ELR (cell line): Measurements from ENCODE around the gene NDUFV3.
"Not testable (repeated sequence)": the region's sequence is repeated elsewhere in the genome, so short reads cannot be mapped to it uniquely, and the experiment has no call there.

ENCODE experiments used
- DNase-seq: peaks from one replicate; pipeline ENCODE4 v3.0.0-alpha.2; 2015; ENCODE audit warnings: low read depth

NDUFV3 gene

DNA sequence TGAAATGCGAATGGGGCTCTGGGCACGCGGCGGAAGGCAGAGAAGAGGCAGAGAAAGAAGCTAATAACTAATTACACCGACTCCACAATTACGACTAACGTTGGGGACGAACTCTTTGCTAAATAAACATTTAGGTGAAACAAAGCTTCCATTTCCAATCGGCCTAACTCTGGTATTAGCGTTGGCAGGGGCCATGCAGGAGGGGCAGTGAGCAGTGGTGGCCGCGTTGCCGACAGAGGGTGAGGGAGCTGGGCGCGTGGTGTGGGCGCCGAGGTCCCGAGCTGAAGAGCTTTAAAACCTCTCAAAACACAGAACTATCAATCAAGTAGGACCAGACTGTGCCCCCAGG, 553 bp upstream of the NDUFV3 start:
- DNase-seq: no peak

DNA sequence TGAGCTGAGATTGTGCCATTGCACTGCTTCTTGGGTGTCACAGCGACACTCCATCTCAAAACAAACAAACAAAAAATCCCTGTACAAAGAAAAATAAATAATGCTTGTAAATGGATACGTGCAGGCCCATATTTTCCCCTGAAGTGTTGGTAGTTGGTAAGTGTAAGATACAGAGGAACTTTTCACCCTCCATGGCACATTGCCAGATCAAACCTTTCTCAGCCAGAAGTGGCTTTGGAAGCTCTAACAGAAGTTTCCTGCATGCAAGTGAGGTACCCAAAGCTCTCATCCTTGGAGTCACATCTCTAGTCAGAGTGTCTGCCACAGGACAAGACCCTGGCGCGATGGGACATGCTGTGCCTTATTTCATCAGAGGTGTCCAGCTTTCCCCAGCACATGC, 7.3 kb downstream of the NDUFV3 start:
- no peak for DNase-seq

DNA sequence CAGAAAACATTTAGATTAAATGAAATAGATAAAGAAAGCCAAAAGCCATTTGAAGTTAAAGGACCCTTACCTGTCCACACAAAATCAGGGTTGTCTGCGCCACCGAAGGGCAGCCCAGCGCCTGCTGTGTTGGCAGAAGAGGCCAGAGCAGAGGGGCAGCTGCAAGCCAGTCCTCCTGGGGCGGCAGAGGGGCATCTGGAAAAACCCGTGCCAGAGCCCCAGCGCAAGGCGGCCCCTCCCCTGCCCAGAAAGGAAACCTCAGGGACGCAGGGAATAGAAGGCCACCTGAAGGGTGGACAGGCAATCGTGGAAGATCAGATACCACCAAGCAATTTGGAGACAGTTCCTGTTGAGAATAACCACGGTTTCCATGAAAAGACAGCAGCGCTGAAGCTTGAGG, 10.7 kb downstream of the NDUFV3 start:
- DNase-seq: no peak

DNA sequence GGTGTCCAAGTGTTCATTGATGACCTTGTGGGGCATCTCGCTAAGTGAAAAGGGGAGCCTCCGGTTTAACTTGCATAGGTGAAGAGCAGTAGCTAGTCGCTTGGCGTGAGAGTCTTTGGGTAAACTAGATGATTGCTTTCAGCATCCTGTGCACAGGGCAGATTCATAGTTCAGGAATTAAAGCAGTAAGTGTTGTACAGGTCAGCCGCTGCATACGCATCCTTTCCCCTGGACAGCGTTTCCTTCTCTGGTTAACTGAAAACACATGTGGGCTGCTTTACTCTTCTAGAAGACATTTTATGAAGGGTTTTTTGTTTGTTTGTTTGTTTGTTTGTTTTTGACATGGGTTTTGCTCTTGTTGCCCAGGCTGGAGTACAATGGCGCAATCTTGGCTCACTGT, 12.1 kb downstream of the NDUFV3 start:
- DNase-seq: no peak

DNA sequence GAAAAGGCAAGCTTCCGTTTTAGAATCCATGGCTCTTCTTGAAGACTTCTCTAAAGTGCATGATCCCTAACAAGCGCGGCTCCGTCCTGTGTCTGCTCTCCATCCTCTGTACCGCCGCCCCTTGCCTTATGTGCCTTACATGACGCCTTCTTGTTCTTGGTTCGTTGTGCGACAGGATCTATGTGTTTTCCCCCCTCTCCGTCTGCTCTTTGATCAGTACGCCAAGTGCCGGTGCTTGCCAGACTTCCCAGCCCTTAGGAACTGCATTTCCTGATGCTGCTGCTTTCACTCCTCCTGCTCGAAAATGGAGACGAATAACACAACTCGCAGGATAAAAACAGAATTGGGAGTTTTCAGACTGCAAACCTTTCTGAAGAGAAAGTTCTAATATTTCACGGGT, 13.1 kb downstream of the NDUFV3 start:
- no peak for DNase-seq

DNA sequence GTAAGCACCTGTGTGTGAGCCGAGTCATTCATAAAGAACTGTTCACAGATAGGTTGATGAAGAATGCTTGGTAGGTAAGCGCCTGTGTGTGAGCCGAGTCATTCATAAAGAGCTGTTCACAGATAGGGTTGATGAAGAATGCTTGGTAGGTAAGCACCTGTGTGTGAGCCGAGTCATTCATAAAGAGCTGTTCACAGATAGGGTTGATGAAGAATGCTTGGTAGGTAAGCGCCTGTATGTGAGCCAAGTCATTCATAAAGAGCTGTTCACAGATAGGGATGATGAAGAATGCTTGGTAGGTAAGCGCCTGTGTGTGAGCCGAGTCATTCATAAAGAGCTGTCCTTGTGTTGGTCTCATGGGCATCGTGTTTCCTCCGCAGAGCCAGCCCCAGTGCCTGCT, 15.4 kb downstream of the NDUFV3 start:
- not testable (repeated sequence) for DNase-seq

DNA sequence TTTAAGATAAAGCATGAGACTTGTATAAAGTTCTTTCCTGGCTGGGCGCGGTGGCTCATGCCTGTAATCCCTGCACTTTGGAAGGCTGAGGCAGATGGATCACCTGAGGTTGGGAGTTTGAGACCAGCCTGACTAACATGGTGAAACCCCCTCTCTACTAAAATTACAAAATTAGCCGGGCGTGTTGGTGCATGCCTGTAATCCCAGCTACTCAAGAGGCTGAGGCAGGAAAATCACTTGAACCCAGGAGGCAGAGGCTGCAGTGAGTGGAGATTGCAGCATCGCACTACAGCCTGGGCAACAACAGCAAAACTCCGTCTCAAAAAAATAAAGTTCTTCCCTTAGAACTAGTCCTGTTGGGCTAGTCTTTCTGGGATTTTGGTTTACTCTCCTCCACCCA, 18.8 kb downstream of the NDUFV3 start:
- not testable (repeated sequence) for DNase-seq

DNA sequence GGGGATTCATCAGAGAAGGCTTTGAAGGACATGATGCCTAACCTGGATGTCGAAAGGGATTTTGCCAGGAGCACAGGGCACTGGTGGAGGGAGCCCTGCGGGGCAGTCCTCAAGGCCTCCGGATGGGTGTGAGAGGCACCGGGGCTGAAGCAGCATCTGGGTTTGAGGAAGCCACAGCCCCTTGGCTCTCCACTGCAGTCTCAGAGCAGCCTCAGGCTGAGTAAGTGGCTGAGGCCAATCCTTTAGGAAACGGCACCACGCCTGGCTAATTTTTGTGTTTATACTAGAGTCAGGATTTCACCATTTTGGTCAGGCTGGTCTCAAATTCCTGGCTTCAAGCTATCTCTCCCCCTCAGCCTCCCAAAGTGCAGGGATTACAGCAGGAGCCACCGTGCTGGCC, 20.4 kb downstream of the NDUFV3 start:
- DNase-seq: no peak

DNA sequence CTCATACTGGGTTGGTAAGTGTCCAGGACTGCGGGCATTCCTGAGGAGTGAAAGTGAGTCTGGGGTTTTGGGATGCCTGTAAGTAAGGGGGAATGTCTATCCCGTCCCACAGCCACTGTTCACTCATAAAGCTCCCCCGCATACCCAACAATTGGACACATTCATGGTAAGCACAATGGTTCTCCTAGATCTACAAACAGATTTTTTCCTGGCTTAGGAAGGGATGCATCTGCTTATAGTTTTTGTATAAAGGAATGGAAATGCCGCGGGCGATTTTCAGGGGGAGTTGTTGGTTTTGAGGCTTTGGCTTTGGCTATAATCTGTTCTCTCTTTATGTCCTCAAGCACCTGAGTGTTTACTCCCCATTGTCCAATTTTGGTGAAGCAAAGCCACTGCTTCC, 25.2 kb downstream of the NDUFV3 start:
- no peak for DNase-seq

DNA sequence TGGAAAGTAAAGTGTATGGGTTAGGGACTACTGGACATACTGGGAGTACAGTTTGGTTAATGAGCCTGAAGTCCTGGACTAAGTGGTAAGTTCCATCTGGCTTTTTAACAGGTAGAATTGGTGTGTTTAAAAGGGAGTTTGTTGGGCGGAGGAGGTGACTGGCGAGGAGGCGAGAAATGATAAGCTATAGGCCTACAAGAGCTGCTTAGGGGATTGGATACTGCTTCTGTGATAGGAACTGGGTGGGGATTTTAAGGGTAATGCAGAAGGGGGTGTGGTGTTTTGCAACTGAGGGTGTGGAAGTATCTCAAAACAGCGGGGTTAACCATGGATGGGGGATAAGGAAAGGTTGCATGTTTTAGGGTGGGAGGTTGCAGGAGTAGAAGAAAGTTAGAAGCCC, 28.8 kb downstream of the NDUFV3 start:
- DNase-seq: no peak

DNA sequence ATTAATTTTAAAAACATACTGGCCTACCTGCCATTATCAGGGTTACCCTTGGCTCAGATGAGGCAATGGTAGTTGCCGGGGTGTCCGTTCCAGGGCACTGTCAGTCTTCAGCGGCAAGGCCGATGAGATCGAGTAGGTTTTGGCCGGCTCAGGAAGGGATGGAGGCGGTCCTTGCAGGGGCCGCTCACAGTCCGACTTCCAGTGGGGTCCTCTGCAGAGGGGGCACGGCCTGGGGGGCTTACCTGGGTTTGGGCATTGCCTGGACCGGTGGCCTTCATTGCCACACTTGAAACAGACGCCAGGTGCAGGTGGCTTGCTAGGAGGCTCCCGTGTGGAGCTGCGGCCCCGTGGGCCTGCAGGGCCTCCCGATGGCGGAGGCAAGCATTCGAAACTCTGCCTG, 29.8 kb downstream of the NDUFV3 start:
- no peak for DNase-seq

DNA sequence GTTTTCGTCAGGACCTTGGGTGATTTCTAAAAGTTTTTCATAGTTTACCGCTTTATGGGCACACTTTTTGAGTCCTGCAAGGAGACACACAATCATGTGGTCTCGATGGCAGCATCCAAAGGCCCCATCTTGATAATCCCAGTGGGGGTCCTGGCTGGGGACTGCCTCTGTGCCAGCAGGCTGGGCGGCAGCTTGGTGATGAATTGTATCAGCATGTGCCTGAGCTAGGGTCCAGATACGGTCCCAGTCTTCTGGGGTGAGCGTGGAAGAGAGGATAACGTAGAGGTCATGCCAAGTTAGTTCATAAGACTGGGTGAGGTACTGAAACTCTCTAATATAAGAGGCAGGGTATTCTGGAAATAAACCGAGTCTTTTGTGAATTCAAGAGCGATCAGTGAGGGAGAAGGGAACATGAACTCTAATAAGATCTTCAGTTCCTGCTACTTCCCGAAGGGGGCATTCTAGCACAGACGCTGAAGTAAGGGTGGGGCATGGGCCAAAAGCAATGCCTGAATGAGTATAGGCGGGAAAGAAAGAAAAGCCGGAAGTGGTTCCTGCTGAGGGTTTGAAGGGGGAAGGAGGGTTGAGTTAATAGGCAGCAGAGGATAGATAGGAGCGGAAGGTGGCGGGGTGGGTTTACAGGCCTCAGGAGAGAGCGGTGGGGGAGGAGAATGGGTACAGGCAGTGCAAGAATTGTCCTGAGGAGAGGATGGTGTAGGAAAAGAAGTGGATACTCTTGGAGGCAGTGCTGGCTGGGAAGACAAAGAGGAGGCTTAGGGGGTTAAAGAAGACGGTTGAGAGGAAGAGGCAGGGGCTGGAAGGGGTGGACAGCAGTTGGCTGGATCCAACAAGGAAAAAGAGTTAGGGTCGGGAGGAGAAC, 30.7 kb downstream of the NDUFV3 start:
- peak; percentile 93 for DNase-seq

DNA sequence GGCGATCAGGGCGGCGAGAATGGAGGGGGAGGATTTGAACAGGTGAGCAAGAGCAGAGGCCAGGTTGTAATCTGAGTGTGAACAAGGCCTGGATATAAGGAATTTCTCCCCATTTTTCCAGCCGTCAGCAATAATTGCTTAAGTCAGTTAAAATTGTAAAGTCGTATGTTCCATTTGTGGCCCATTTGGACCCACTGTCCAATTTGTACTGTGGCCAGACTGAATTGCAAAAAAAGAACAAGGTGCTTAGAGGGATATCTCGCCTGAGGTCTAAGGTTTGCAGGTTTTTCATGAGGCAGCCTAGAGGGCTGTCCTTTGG, 31.3 kb downstream of the NDUFV3 start:
- DNase-seq: no peak

DNA sequence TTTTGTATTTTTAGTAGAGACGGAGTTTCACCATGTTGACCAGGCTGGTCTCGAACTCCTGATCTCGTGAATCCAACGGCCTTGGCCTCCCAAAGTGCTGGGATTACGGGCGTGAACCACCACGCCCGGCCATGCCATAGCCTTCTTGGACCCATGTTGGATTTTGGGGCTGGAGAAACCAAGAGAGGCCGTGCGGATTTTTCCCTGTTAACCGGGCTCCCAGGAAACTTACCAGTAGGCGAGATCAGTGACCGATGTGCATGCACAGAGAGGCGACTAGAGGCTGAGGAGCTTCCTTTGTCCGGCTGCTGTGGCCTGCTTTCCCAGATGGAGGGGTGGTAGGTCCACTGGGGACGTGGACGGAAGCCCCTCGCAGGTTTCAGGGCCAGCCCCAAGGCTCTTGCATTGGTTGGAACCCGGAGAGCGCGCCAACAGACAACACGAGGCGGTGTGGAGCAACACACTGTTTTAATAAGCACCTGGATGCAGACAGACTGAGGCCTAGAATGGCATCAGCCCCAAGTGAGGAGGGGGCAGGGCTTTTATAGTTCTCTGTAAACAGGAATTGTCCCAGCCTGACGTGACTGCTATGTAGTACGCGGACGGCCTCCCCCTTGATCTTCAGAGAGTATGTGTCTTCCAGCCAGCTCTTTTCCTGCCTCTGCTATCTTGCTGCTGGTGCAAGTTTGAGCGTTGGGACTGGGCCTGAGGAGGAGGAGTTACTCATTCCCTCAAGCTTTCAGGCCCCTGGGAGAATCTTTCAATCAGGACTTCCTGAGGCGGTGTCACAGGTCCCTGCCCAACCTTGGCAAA, 32.2 kb downstream of the NDUFV3 start, which contains the start of gene ERVH48-1:
Gene ERVH48-1 (minus strand): TSS at position 517 of the 813 bp plus-strand sequence. CDS start 6,624 bp downstream, outside the sequence.
- DNase-seq: no peak

DNA sequence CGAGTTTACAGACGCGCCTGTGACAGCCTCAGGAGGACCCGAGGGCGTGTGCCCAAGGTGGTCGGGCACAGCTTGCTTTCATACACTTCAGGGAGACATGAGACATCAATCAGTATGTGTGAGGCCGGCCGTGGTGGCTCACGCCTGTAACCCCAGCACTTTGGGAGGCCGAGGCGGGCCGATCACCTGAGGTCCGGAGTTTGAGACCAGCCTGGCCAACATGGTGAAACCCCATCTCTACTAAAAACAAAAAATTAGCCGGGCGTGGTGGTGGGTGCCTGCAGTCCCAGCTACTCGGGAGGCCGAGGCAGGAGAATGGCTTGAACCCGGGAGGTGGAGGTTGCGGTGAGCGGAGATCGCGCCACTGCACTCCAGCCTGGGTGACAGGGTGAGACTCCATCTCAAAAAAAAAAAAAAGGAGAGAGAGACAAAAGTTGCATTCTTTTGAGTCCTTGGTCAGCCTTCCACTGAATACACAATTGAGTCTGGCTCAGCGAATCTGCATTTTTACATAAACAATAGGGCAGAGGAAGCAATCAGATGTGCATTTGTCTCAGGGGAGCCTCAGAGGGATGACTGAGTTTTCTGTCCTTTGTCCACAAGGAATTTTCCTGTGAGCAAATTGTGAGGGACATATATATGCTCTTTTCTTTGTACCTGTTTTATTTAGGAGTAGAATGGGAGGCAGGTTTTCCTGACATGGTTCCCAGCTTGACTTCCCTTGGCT, 34.5 kb downstream of the NDUFV3 start:
- DNase-seq: not testable (repeated sequence)

DNA sequence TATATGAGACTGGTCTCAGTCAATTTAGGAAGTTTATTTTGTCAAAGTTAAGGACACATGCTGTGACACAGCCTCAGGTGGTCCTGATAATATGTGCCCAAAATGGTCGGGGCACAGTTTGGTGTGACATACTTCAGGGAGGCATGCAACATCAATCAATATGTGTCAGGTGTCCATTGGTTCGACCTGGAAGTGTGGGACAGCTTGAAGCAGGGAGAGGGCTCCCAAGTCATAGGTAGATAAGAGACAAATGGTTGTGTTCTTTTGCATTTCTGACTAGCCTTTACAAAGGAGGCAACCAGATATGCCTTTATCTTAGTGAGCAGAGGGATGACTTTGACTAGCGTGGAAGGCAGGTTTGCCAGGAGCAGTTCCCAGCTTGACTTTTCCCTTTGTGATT, 36.9 kb downstream of the NDUFV3 start:
- DNase-seq: no peak

DNA sequence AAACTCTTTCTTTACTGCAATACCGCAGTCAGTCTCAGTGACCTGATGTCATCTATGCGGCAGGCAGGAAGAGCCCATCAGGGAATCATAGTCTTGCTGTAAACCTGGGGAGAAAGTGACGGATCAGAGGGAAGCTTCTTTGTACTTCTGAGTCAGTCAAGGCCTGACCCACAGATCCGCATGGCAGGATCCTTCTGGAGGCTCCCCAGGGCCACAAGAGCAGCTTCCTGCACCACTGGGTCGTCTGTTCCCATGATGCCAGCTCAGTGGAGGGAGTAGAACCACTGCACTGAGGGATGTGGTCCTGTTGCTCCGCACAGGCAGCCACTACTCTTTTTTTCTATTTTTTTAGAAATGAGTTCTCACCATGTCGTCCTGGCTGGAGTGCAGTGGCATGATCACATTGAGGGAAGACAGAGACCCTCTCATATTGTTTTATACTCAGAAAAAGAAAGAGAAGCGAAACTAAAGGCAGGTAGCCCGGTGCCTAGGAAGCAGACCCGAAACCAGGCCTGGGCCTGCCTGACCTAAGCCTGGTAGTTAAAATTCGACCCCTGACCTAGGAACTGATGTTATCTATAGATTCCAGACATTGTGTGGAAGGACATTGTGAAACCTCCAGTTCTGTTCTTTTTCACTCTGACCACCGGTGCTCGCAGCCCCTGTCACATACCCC, 38.6 kb downstream of the NDUFV3 start:
- no peak for DNase-seq

DNA sequence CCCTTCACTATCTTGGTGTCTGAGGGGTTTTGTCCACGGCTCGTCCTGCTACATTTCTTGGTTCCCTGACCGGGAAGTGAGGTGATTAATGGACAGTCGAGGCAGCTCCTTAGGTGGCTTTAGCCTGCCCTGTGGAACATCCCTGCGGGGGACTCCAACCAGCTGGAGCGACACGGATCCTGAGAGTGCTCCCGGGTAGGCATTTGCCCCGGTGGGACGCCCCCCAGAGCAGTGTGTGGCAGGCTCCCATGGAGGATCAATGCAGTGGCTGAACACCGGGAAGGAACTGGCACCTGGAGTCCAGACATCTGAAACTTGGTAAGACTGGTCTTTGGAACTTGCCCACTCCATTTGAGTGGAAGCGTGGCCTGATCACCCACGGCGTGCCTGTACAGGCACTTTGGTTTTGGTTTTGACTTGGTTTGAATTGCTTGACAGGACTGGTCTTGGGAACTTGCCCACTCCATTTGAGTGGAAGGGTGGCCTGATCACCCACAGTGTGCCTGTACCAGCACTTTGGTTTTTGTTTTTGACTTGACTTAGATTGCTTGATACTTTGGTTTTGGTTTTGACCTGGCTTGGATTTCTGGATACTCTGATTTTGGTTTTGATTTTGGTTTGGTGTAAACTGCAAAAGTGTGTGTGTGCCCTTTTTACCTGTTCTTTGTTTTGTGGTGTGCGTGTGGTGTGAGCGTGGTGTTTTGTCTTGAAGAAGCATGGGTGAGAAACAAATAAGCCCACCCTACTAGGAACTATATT, 39.4 kb downstream of the NDUFV3 start:
- not testable (repeated sequence) for DNase-seq

DNA sequence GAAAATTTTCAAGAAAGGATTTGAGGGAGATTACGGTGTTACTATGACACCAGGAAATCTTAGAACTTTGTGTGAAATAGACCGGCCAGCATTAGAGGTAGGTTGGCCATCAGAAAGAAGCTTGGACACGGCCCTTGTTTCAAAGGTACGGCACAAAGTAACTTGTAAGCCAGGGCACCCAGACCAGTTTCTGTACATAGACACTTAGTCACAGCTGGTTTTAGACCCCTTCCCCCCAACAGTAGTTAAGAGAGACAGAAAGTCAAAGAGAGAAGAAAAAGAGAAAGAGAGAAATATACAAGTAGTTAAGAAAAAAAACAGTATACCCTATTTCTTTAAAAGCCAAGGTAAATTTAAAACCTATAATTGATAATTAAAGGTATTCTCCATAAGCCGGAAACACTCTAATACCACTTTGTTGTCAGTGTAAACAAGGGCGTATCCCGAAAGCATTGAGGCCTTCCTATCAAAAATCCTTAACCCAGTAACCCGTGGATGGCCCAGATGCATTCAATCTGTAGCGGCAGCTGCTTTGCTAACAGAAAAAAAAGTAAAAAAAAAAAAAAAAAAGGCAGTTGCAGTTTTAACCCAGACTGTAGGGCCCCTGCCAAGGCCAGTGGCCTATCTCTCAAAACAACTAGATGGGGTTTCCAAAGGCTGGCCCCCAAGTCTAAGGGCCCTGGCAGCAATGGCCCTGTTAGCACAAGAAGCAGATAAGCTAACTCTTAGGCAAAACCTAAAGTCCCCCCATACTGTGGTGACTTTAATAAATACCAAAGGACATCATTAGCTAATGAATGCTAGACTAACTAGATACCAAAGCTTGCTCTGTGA, 40.2 kb downstream of the NDUFV3 start:
- not testable (repeated sequence) for DNase-seq

DNA sequence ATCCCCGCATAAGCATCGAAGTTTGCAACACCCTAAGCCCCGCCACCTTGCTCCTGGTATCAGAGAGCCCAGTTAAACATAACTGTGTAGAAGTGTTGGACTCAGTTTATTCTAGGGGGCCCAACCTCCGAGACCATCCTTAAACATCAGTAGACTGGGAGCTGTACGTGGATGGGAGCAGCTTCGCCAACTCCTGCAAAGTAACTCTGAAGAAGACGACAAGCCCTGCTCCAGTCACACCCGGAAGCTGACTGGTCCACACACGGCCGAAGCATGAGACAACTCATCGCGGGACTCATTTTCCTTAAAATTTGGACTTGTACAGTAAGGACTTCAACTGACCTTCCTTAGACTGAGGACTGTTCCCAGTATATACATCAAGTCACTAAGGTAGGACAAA, 40.9 kb downstream of the NDUFV3 start:
- DNase-seq: not testable (repeated sequence)
